Measurements from ENCODE around the gene TNFAIP8. TPM values are rescaled to one million over a fixed set of nuclear protein-coding genes. Genes with fewer than 3 reads are reported as not detected.

The TNFAIP8 gene
- 12.4 to 23.2 TPM (median 15.7 TPM) in 5 replicates for total RNA-seq (2022; extraction: Qiagen RNA extraction; ENCODE audit: low read depth)

DNA sequence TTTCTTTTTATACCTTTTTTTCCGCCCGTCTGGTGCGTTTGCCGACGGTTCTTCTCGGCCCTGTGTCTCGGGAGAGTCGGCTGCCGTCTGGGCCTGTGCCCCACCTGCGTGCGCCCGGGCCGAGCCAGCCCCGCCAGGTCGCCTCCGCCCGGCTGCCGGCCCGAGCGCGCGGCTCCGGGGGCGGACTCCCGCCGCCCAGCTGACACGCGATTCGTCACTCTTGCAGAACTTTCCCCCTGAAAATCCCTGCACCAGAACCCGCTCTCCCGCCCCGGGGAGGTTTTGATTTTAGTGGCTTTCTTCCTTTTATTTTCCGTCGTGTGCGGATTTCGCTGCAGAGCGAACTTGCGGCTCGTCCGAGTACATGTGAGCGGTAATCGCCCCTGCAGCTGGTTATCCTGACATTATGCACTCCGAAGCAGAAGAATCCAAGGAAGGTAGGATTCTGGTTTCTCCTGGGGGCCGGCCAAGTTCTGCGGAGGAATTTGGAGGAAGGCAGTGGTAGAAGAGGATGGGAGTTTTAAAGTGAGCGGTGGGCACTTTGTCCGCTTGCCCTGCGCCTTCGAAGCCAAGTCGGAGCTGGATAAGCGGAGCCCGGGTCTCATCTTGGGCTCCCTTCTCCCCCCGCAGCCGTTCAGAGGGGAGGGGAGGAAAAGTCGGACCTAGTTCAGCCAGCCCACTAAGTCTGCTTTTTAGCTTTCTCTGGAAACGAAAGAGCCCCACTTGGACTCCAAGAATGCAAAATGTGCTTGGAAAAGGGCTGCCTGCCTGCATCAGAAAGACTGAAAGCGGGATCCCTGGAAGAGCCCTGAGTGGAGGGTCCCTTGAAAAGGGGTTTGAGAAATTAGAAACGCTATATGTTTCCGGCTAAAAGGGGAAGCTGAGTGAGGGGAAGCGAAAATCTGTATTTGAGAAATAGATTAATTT, at the start of gene TNFAIP8:
Gene TNFAIP8, plus strand, starts transcription at position 335 of the 927 bp plus-strand sequence. Its CDS starts 72 bp downstream, at position 407.

Other genes starting within 250 kb of the TNFAIP8 start
- gene HSD17B4, start 96.5 kb downstream of the TNFAIP8 start, total RNA-seq (2022; extraction: Qiagen RNA extraction; ENCODE audit: low read depth) = 56.2 to 62.5 TPM (median 58.6 TPM) in 5 replicates

Measured in A549 treated with GW870086 at 1 μM for 4 hours (cell line).